ENCODE measurements around the gene ZNF101. TPM values are rescaled to one million over a fixed set of nuclear protein-coding genes. Genes with fewer than 3 reads are reported as not detected.

ZNF101 gene
- total RNA-seq, 1 experiment from 2014 or later: 15.6 TPM

DNA sequence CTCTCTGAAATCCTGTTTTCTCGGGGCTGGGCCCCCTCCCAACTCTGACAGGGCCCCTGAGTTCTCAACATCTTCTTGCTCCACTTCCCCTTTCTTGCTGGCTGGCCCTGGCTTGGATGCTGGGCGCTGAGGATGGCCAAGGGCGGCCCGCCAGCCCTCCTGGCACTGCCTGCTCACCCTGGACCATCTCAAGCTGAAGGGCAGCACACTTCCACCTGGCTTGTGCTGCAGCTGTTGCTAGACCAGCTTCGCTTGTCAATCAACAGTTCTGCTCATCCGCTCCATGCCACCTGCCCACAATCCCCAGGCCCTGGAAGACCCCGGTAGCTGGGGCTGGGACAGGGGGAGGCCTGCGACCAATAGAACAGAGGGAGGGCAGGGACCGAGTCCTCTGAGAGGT lies 18.3 kb upstream of the ZNF101 start:
- ATAC-seq: no peak
- ChIA-PET POLR2A (no interaction called here), CTCF (no interaction called here)
- Histone ChIP-seq H3K4me1 (ENCODE audit: control insufficient read depth, insufficient read depth, low read length) (no peaks in the 10 kb centered on the region), H3K27me3 (ENCODE audit: control insufficient read depth, insufficient read depth, low read length) (no peaks in the 10 kb centered on the region), H3K4me3 (ENCODE audit: low read depth in 2 of 2, low read length in 2 of 2) (no peak overlapping the region), H3K36me3 (ENCODE audit: control insufficient read depth, insufficient read depth, low read length) (no peaks in the 10 kb centered on the region; the same call in 1 of the 2 replicates), H3K9me3 (ENCODE audit: control insufficient read depth, insufficient read depth, low read depth, low read length) (no peaks in the 10 kb centered on the region), H3K27ac (ENCODE audit: low read length) (no peak overlapping the region)
- DNase-seq (ENCODE audit: low read depth, low spot score): no peak
- intact Hi-C loops (cut with micrococcal nuclease; ENCODE audit: unreplicated experiment) (no loop called here), in situ Hi-C loops (cut with HindIII; ENCODE audit: low pct_unique_long_range_greater_than_20kb, low sequenced_read_pairs) (no loop called here)
- no TSS peak for BruUV-seq (replicated peaks)
- TF ChIP-seq POLR2AphosphoS5 (IDR thresholded peaks at IDR 0.05; ENCODE audit: low read depth, low read length) (no peak), TCF7L2 (IDR thresholded peaks at IDR 0.05; ENCODE audit: low read depth, low read length) (no peak), SIN3A (IDR thresholded peaks at IDR 0.05; ENCODE audit: borderline replicate concordance, insufficient read depth, low read depth, low read length) (no peak), REST (IDR thresholded peaks at IDR 0.05; ENCODE audit: insufficient read depth in 1 of 2, low read depth in 2 of 2, low read length in 1 of 2) (no peak), CTCF (IDR thresholded peaks at IDR 0.05) (no peak)

GRCh38 chr19:19651076-19651475 lies 17.6 kb upstream of the ZNF101 start:
- no TSS peak for BruUV-seq (replicated peaks)
- no peaks in the 10 kb centered on the region for H3K4me1 ChIP-seq (ENCODE audit: control insufficient read depth, insufficient read depth, low read length)
- H3K4me3 ChIP-seq (ENCODE audit: low read depth in 2 of 2, low read length in 2 of 2): no peak overlapping the region
- intact Hi-C loops (cut with micrococcal nuclease; ENCODE audit: unreplicated experiment) (no loop called here), in situ Hi-C loops (cut with HindIII; ENCODE audit: low pct_unique_long_range_greater_than_20kb, low sequenced_read_pairs) (no loop called here)
- ATAC-seq (no peak), DNase-seq (ENCODE audit: low read depth, low spot score) (no peak)
- H3K27ac ChIP-seq (ENCODE audit: low read length): no peak overlapping the region
- no peak for TF ChIP-seq TCF7L2 (IDR thresholded peaks at IDR 0.05; ENCODE audit: low read depth, low read length)
- TF ChIP-seq SIN3A (IDR thresholded peaks at IDR 0.05; ENCODE audit: borderline replicate concordance, insufficient read depth, low read depth, low read length): no peak
- TF ChIP-seq REST (IDR thresholded peaks at IDR 0.05; ENCODE audit: insufficient read depth in 1 of 2, low read depth in 2 of 2, low read length in 1 of 2): no peak
- no peak for TF ChIP-seq POLR2AphosphoS5 (IDR thresholded peaks at IDR 0.05; ENCODE audit: low read depth, low read length)
- TF ChIP-seq CTCF (IDR thresholded peaks at IDR 0.05): no peak
- ChIA-PET POLR2A (no interaction called here), CTCF (no interaction called here)
- H3K27me3 ChIP-seq (ENCODE audit: control insufficient read depth, insufficient read depth, low read length): no peaks in the 10 kb centered on the region
- no peaks in the 10 kb centered on the region; the same call in 1 of the 2 replicates for H3K36me3 ChIP-seq (ENCODE audit: control insufficient read depth, insufficient read depth, low read length)
- no peaks in the 10 kb centered on the region for H3K9me3 ChIP-seq (ENCODE audit: control insufficient read depth, insufficient read depth, low read depth, low read length)
